ENCODE measurements around the gene GLB1L2.
"Not testable (repeated sequence)": the region's sequence is repeated elsewhere in the genome, so short reads cannot be mapped to it uniquely, and the experiment has no call there.

Gene GLB1L2

GRCh38 chr11:134293119-134294113 lies 38.4 kb upstream of the GLB1L2 start:
- no peaks in the 10 kb centered on the region for H3K36me3 ChIP-seq (ENCODE audit: control insufficient read depth, insufficient read depth, low read length)
- no peaks in the 10 kb centered on the region for H3K9me3 ChIP-seq (ENCODE audit: control insufficient read depth, low read length)
- no peak overlapping the region for H3K4me3 ChIP-seq (ENCODE audit: low read length)
- H3K27me3 ChIP-seq (ENCODE audit: control insufficient read depth, insufficient read depth, low read length) = no peaks in the 10 kb centered on the region
- no peak overlapping the region for H3K9ac ChIP-seq (ENCODE audit: low read length)
- no peaks in the 10 kb centered on the region for H3K4me1 ChIP-seq (ENCODE audit: control insufficient read depth, insufficient read depth, low read length)

DNA sequence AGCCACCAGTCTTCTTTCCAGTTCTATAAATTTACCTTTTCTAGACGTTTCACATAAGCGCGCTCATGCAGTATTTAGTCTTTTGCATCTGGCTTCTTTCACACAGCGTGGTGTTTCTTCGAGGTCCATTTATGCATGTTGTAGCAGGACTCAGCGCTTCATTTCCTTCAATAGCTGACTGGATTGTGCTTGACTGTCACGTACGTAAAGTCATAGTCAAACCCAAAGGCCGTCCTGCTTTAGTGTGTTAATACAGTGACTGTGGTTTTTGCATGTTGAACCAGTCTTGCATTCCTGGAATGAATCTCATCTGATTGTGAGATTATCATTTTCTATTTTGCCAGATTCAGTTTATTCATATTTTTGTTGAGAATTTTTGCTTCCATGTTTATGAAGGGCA lies 37.1 kb upstream of the GLB1L2 start:
- Histone ChIP-seq H3K4me1 (ENCODE audit: control insufficient read depth, insufficient read depth, low read length) (no peaks in the 10 kb centered on the region), H3K4me3 (ENCODE audit: low read length) (no peak overlapping the region), H3K27me3 (ENCODE audit: control insufficient read depth, insufficient read depth, low read length) (no peaks in the 10 kb centered on the region), H3K9me3 (ENCODE audit: control insufficient read depth, low read length) (no peaks in the 10 kb centered on the region), H3K9ac (ENCODE audit: low read length) (no peak overlapping the region), H3K36me3 (ENCODE audit: control insufficient read depth, insufficient read depth, low read length) (no peaks in the 10 kb centered on the region)

- no peaks in the 10 kb centered on the region for H3K9me3 ChIP-seq (ENCODE audit: control insufficient read depth, low read length)
- no peaks in the 10 kb centered on the region for H3K36me3 ChIP-seq (ENCODE audit: control insufficient read depth, insufficient read depth, low read length)
- H3K4me1 ChIP-seq (ENCODE audit: control insufficient read depth, insufficient read depth, low read length) = no peaks in the 10 kb centered on the region
- H3K4me3 ChIP-seq (ENCODE audit: low read length) = no peak overlapping the region
- no peaks in the 10 kb centered on the region for H3K27me3 ChIP-seq (ENCODE audit: control insufficient read depth, insufficient read depth, low read length)
- no peak overlapping the region for H3K9ac ChIP-seq (ENCODE audit: low read length)
Measured at GRCh38 chr11:134312223-134312622, 19.6 kb upstream of the GLB1L2 start.

GRCh38 chr11:134312807-134313206 lies 19.0 kb upstream of the GLB1L2 start:
- no peaks in the 10 kb centered on the region for H3K27me3 ChIP-seq (ENCODE audit: control insufficient read depth, insufficient read depth, low read length)
- H3K4me1 ChIP-seq (ENCODE audit: control insufficient read depth, insufficient read depth, low read length) = no peaks in the 10 kb centered on the region
- no peak overlapping the region for H3K4me3 ChIP-seq (ENCODE audit: low read length)
- H3K36me3 ChIP-seq (ENCODE audit: control insufficient read depth, insufficient read depth, low read length) = no peaks in the 10 kb centered on the region
- no peaks in the 10 kb centered on the region for H3K9me3 ChIP-seq (ENCODE audit: control insufficient read depth, low read length)
- no peak overlapping the region for H3K9ac ChIP-seq (ENCODE audit: low read length)

GRCh38 chr11:134313379-134313778 lies 18.4 kb upstream of the GLB1L2 start:
- H3K9me3 ChIP-seq (ENCODE audit: control insufficient read depth, low read length) = no peaks in the 10 kb centered on the region

DNA sequence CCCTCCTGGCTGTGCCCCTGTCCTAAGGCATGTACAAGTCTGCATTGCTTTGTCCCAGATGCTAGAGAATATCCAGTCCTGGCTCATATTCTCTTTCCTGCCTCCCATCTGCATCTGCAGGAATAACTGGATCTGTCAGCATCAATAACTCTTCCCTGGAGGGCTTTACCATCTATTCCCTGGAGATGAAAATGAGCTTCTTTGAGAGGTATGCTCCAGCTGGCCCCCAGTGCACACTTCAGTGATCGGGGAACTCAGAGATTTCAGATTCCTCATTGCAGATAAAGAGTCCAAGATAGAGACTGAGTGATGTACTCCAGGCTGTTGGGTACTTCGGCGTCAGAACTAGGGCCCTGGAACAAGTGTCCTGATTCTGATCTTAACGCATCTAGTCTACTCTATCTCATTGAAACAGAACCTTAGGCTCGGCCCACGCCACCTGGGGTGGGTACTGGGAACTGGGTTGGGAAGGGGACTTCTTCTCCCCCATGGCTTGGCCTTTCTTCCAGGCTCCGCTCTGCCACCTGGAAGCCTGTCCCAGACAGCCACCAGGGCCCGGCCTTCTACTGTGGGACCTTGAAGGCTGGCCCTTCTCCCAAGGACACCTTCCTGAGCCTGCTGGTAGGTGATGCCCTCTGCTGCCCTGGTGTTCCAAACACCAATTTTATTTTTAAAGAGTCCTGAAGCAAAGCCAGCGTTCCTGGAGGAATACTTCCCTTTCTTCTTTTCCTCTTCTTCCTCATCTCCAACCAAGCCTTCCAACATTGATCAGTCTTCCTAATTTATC lies 17.8 kb upstream of the GLB1L2 start:
- H3K4me1 ChIP-seq (ENCODE audit: control insufficient read depth, insufficient read depth, low read length) = no peaks in the 10 kb centered on the region
- no peaks in the 10 kb centered on the region for H3K36me3 ChIP-seq (ENCODE audit: control insufficient read depth, insufficient read depth, low read length)
- H3K4me3 ChIP-seq (ENCODE audit: low read length) = no peak overlapping the region
- H3K9ac ChIP-seq (ENCODE audit: low read length) = no peak overlapping the region
- no peaks in the 10 kb centered on the region for H3K9me3 ChIP-seq (ENCODE audit: control insufficient read depth, low read length)
- H3K27me3 ChIP-seq (ENCODE audit: control insufficient read depth, insufficient read depth, low read length) = no peaks in the 10 kb centered on the region

More at GRCh38 chr11:134313379-134313778, 18.4 kb upstream of the GLB1L2 start:
- Histone ChIP-seq H3K36me3 (ENCODE audit: control insufficient read depth, insufficient read depth, low read length) (no peaks in the 10 kb centered on the region), H3K4me3 (ENCODE audit: low read length) (no peak overlapping the region), H3K27me3 (ENCODE audit: control insufficient read depth, insufficient read depth, low read length) (no peaks in the 10 kb centered on the region), H3K4me1 (ENCODE audit: control insufficient read depth, insufficient read depth, low read length) (no peaks in the 10 kb centered on the region), H3K9ac (ENCODE audit: low read length) (no peak overlapping the region)

GRCh38 chr11:134317103-134317502 lies 14.7 kb upstream of the GLB1L2 start:
- H3K9me3 ChIP-seq (ENCODE audit: control insufficient read depth, low read length) = no peaks in the 10 kb centered on the region
- no peaks in the 10 kb centered on the region for H3K4me1 ChIP-seq (ENCODE audit: control insufficient read depth, insufficient read depth, low read length)
- H3K4me3 ChIP-seq (ENCODE audit: low read length) = no peak overlapping the region
- H3K9ac ChIP-seq (ENCODE audit: low read length) = no peak overlapping the region
- H3K36me3 ChIP-seq (ENCODE audit: control insufficient read depth, insufficient read depth, low read length) = no peaks in the 10 kb centered on the region
- H3K27me3 ChIP-seq (ENCODE audit: control insufficient read depth, insufficient read depth, low read length) = no peaks in the 10 kb centered on the region

- H3K9ac ChIP-seq (ENCODE audit: low read length); H3K9me3 ChIP-seq (ENCODE audit: control insufficient read depth, low read length); H3K36me3 ChIP-seq (ENCODE audit: control insufficient read depth, insufficient read depth, low read length); H3K4me1 ChIP-seq (ENCODE audit: control insufficient read depth, insufficient read depth, low read length); H3K27me3 ChIP-seq (ENCODE audit: control insufficient read depth, insufficient read depth, low read length); H3K4me3 ChIP-seq (ENCODE audit: low read length): not testable (repeated sequence)
Measured at GRCh38 chr11:134321373-134321772, 10.4 kb upstream of the GLB1L2 start.

GRCh38 chr11:134322553-134322952 lies 9.2 kb upstream of the GLB1L2 start:
- Histone ChIP-seq H3K36me3 (ENCODE audit: control insufficient read depth, insufficient read depth, low read length) (no peaks in the 10 kb centered on the region), H3K9ac (ENCODE audit: low read length) (no peak overlapping the region), H3K9me3 (ENCODE audit: control insufficient read depth, low read length) (no peaks in the 10 kb centered on the region), H3K4me1 (ENCODE audit: control insufficient read depth, insufficient read depth, low read length) (no peaks in the 10 kb centered on the region), H3K4me3 (ENCODE audit: low read length) (no peak overlapping the region), H3K27me3 (ENCODE audit: control insufficient read depth, insufficient read depth, low read length) (no peaks in the 10 kb centered on the region)

DNA sequence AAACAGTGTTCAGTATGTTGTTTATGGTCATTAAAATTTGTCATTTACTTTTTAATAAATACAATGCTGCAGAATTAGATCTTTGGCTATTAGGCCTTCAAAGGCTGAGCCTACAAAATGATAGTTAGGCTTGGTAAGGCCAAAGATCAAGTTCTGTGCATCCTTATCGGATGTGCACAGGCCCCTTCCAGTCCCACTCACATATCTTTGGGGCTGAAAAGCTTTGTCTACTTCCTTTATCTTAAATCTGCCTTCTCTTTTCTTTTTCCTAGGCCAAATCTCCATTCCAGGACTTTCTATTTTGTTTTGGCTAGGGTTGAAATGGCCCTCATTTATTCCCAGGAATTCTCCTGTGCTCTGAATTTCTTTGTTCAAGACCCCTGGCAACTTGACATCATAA lies 3.4 kb upstream of the GLB1L2 start:
- H3K4me3 ChIP-seq (ENCODE audit: low read length) = no peak overlapping the region
- no peaks in the 10 kb centered on the region for H3K9me3 ChIP-seq (ENCODE audit: control insufficient read depth, low read length)
- H3K9ac ChIP-seq (ENCODE audit: low read length) = no peak overlapping the region
- H3K36me3 ChIP-seq (ENCODE audit: control insufficient read depth, insufficient read depth, low read length) = no peaks in the 10 kb centered on the region
- peaks cover 6% of the 10 kb centered on the region for H3K4me1 ChIP-seq (ENCODE audit: control insufficient read depth, insufficient read depth, low read length)
- no peaks in the 10 kb centered on the region for H3K27me3 ChIP-seq (ENCODE audit: control insufficient read depth, insufficient read depth, low read length)

DNA sequence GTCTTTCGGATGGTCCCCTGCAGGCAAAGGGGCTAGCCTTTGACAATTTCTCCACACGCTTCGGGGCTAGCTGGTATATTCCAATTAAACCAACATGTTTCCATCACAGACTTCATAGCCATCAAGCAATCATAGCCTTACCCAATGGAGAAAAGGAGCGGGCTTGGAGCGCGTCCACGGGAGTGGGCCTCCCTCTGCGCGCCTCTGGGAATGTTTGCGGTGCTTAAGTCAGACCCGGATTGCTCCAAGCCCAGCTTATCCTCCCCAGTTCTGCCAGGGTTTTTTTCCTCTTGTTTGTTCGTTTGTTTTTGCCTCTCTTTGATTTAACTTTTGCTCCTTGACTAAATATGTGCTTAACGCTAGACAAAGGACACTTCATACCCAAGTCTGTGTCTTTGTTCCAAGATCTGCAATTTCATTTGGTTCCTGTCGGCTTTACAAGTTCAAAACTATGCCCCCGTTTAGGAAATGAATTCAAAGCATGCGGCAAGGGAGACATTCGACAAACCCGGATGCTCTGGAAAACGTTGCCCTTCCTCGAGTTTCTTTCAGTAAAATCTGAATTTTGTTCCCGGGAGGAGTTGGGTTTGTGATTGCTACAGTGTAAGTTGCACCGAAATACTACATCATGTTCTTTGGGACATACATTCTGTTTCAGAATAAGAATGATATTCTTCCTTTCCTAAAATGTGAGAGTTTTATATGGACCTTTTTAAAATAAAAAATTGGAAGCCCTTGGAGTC lies 1.0 kb upstream of the GLB1L2 start:
- no peak overlapping the region for H3K4me3 ChIP-seq (ENCODE audit: low read length)
- peaks cover 6% of the 10 kb centered on the region for H3K4me1 ChIP-seq (ENCODE audit: control insufficient read depth, insufficient read depth, low read length)
- H3K27me3 ChIP-seq (ENCODE audit: control insufficient read depth, insufficient read depth, low read length) = no peaks in the 10 kb centered on the region
- no peaks in the 10 kb centered on the region for H3K9me3 ChIP-seq (ENCODE audit: control insufficient read depth, low read length)
- H3K9ac ChIP-seq (ENCODE audit: low read length) = no peak overlapping the region
- no peaks in the 10 kb centered on the region for H3K36me3 ChIP-seq (ENCODE audit: control insufficient read depth, insufficient read depth, low read length)

All from mucosa of stomach (tissue), 1 donor.